HG03439 (cell line): Measurements from ENCODE around the gene HDGFL2.
A peak's percentile ranks its signal among the peaks of the same experiment; 100 is the strongest.

Experiments
- ATAC-seq: cut with Tn5 transposase; IDR thresholded peaks from one replicate; pipeline ENCODE4 v1.9.1; 2021; ENCODE audit warnings: mild to moderate bottlenecking, moderate library complexity; ENCODE audit not compliant: unreplicated experiment

The HDGFL2 gene

DNA sequence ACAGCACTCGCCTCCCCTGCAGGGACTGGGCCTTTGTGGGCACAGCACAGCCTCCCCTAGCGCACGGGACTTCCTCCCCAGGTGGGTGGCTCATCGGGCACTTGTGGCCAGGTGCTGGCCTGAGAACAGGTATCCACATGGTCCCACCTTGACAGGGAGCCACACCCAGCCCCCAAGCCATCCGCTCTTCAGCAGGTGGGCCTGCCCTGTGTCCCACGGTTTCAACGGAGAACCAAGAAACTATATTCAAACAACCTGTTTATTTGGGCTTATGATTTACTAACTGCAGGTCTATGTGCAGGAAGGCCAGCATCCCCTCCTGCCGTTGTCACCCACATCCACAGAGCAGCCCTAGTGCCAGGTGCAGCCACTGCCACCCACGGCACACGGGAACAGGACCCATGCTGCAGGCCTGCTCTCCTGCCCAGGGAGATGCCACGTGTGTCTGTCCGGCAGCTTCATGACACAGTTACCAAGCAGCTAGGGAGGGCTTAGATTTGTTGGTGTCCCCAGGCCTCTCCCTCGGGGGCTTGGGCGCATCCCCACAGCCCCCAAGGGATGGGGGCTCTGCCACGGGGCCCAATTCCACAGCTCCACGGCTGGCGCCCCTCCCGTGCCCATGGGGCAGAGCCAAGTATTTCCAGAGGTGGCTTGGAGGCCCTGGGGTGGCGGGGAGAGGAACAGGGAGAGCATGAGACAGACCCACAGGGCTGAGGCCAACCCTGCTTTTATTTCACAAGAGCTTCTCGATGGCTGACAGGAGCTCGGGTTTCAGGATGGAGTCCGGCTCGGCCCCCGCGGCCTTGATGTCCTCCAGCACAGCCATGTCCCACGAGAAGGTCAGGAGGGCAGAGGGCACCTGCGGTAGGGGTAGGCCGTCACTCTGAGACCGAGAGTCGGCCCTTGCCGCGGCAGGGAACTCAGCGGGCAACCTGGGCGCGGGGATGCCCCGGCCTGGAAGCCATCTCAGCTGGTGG is 27.0 kb upstream of the HDGFL2 start:
- ATAC-seq: no peak

DNA sequence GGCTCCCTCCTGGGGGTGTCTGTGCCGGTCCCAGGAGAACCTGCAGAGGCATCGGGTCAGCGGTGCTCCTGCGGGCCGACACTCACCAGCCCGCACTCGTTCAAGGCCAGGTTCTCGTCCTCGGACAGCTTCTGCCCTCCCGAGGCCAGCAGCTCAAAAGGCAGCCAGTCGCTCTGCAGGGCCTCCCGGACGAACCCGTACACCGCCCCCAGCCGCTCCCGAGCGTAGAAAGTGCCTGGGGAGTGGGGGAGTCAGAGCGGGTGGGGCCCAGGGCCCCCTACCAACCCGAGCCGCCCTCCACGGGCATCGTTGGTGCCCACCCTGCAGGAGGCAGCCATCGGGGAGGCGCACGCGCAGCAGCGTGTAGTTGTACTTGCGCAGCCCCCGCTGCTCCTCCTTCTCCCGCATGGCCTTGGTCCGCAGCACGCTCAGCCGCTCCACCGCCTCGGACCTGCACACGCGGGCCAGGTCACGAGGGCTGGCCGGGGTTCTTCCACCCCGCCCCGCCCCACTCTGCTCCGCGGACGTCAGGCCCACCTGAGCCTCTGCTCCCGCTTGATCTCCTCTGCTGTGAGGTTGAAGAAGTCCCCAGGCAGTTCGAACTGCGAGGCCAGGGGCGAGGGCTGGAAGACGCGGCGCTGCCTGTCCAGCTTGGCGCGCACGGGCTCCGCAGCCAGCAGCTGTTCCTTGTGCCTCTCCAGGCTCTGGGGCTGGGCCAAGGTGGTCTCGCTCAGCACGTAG is 26.0 kb upstream of the HDGFL2 start:
- no peak for ATAC-seq

DNA sequence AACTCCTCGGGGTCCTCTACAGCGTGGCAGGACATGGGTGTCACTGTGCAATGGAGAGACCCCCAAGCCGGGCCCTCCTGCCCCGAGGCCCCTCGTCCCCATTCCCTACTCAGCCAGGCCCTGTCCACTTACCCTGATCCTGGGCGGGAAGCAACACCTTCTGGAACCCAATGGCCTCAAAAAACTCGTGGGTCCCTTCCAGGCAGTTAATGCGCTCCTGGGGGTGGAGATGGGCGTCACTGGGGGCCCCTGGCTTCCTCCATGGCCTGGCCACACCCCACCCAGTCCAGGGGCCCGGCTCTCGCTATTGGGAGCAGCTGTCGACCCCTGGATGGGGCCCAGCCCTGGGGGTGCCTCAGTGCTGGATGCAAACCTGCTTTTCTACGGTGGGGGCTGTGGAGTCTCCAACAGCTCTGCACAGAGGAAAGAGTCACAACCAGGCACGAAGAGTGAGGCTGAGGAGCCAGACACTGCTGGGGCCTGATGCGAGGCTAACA is 25.3 kb upstream of the HDGFL2 start:
- no peak for ATAC-seq

DNA sequence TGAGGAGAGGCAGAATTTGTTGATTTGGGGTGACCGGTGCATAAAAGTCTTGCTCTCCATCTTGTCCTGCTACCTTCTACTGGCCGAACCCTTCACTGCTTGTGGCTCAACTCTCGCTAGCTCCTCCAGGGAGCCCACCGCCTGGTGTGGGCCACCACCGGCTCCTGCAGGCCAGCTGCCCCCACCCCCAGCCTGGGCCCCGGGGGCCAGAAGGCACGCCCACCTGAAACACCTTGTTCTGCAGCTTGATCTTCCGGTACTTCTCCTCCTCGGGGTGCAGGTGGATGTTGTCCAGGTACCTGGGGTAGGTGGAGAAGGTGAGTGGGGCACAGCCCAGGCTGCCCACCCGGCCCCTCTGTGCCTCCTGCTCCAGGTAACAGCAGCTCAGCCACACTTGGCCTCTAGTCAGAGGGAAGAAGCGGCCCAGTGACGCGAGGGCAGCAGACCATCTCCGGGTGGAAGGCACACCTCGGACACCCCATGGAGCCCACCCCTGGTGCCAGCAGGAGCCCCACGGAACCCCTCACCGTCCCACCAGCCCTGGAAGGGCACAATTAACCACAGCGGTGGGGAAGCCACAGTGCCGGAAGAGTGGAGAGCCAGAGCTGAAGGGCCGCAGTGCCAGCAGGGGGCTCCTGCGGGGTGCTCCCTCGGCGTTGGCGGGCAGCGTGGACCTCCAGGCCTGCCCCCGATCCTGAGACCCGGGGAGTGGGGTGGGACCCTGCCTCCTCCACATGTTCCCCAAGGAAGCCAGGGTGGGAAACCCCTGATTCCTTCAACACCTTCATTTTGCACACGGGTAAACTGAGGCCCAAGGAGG is 24.6 kb upstream of the HDGFL2 start:
- ATAC-seq: no peak

DNA sequence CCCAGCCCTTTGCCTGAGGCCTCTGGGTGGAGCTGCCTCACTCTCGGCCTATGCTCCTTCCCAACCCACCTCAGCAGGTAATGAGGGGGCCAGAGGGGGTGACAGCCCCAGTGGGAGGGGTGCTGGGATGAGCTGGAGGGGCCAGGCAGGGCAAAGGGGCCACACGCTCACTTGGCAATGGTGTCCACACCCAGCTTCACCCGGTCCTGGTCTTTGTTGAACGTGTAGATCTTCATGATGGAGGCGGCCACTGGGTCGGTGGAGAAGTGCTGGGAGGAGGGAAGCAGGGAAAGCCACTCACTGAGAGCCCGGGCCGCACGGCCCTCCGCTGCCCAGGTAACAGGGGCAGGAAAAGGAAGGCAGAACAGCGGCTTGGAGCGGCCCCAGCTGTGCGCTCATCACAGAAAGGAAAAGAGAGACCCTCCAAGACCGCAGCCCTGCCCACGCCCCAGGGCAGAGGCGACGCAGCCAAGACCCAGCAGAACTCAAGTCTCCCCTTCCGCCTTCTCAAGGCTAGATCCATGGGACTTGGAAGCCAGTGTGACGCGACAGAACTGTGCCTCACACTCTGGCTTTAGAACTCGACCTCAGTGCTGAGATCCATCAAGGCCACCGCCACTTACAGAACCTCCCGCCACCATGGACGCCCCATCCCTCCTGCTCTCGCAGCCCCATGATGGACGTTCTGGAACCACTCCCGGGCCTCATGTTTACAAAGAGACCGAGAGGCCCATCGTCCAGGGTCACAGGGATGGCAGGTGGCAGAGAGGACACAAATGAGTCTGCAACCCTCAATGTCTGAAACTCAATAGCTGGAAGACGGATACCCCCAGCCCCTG is 23.7 kb upstream of the HDGFL2 start:
- no peak for ATAC-seq

DNA sequence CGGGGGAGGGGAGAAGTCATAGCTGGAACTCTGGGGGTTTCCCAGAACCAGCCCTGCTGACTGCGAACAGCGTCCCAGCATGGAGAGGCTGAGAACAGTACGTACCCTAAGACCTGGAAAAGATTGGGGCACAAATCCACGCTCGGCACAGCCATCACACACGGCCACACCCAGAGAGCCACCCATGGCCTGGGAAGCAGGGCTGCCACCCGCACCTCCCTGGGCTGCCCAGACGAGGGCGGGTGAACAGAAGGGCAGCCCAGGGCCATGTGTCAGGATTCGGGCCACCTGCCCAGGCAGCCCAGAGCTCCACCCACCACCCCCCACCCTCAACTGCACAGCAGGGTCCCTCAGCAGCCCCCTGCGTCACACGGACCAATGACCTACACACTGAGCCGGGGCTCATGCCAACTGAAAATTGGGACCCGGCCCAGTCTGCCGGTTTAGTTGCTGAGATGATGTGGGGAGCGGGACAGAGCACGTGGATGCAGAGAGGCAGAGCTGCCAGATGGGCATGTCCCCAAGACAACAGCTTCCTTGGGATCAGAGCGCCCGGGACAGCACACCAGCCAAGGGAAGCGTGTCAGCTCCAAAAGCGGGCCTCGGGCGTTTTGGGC is 23.0 kb upstream of the HDGFL2 start:
- no peak for ATAC-seq

DNA sequence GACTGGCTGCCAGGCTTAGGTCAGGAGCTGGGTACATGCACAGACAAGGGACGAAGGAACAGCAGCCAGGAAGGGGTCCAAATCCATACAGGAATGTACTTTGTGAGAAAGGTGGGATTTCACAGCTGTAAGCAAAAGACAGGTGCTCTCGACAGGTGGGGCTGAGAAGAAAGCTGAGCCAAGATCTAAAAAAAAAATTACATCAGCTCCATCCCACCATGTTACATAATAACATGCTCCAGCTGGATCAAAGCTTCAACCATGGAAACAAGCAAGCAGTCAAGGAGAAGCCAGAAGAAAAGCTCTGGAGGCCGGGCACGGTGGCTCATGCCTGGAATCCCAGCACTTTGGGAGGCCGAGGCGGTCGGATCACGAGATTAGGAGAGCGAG is 22.5 kb upstream of the HDGFL2 start:
- ATAC-seq: no peak

DNA sequence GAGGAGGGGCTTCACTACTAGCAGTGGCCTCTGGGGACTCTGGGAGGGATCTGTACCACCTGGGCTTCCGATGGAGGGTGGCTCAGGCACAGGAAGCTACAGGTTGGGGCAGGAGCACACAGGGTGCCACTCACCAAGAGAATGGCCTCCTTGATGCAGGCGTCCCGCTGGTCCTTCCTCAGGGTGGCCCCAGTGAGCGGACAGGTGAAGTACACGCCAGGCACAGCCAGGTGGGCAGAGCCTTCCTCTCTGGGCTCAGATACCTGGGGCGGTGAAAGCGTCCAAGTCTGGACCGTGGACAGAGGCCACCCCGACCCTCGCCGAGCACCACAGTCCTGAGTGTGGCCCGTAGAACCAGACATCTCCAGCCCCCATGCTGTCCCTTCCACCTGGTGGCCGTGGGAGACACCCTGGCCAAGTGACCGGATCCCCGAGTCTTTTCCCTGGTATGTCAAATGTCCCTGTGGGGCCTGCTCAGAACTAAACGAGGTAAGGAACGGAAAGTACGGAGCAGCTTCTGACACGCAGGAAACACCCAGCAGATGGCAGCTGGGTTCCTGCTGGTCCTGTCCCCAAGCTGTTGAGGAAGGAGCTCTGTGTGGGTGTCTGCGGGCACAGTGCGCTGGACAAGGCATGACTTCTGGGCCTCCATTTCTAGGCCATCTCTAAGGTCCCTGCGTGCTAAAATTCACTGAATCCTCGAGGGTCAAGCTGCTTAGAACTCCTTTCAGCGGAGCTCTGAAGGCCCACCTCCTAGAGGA is 19.7 kb upstream of the HDGFL2 start:
- ATAC-seq: no peak

DNA sequence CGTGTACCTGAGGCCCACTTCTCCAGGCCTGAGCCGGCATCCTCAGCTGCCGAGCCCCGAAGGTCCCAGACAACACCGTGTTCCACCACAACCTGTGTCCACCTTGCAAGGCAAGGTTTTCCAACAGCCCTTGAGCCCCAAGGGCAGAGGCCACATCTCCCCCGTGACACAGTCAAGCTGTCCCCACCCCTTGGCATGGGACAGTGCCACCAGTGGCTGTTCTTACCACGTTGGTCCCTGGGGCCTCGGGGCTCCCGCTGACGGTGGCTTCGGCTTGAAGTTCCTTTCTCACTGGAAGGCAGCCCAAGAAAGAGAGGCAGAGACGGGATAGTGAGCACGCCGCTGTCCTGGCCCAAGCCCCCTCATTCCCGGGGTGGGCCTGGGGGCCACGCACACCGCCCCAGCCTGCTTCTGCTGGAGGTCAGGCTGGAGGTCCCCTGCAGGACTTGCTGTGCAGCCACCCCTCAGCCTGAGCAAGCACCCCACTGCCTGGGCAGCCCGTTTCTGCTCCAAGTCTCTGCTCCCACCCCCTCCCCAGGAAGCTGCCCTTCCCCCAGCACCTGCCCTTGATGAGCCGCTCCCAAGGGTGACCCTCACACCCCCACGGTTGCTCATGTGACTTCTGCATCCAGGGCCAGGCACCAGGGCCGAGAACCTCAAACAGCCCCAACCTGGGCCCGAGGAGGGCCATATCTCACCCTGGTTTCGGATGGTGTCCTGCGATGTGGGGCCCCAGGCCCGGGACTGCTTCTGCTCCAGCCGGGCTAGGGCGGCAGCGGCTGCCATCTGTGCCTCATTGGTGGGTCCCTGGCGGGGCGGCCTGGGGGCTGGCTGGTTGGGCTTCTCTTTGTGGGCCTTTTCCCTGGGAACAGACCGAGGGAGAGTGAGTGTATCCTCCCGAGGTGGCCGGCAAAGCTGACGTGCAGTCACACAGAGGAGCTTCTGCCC is 18.6 kb upstream of the HDGFL2 start:
- no peak for ATAC-seq

DNA sequence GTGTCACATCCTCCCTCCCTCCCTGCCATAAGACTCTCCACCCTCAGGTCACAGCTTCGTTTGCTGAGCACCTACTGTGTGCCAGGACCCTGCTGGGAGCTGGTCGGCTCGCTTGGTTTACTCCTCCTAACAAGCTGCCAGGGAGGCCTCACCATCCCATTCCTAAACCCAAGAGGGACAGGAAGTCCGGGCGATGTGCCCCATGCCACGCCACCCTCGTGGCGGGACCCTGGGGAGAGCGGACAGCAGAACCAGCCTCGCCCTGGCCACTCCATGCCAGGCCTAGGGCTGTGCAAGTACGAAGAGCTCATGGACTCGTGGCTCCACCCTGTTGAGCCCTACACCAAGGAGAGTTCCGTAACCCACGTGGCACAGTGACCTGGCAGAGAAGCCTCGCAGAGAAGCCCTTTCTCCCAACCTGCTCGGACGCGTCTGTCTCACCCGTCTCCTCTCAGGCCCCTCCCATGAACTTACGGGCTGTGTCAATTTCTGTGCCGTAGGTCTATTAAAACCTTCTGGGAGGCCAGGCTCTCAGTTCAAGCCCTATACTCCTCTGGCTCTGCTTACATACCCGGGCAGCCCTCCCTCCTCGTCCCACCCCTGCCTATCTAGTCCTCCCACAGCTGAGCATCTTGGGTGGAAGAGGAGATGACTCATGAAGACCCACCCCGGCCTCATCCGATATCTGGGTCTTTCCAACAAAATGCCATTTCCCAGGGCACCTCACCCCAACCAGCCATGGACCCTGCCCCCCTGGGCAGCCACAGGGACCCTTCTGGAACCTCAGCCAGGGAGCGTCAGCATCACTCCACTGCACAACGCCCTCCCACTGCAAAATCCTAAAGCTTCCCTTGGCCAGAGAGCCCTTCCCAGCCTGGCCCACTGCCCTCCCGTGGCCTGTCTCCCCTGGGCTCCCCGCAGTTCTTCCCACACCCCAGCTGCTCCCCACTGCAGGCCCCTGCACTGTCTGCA is 17.1 kb upstream of the HDGFL2 start:
- no peak for ATAC-seq

DNA sequence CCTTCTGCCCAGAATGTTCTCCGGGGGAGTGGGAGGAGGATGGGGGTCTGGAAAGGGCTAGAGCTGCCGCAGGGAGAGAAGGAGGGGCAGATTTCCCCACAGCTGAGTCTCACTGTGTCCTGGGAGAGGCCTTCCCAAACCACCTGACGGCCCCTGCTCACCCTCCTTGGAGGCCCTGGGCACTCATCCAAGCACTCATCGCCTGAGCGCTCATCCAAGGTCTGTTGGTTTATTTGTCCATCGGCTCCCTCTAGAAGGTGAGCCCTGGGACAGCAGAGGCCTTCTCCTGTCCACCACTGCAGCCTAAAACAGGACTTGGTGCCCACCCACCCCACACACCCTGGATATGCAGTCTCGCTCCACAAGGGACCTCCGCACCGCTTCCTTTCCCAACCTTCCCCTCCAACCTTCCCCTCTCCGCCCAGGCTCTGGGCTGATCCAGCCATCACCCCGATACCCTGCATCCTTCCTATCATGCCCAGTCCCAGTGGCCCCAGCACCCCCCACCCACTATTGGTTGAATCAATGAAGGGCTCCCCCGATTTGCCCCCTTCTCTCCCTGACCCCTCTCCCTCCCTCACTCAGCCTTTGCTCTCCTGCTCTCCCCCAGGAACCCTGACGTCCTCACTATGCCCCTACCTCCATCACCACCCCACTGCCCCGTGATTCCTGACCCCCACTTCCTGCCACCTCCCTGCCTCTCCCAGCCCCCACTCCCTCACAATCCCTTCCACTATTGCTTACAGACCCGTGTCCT is 16.2 kb upstream of the HDGFL2 start:
- no peak for ATAC-seq

DNA sequence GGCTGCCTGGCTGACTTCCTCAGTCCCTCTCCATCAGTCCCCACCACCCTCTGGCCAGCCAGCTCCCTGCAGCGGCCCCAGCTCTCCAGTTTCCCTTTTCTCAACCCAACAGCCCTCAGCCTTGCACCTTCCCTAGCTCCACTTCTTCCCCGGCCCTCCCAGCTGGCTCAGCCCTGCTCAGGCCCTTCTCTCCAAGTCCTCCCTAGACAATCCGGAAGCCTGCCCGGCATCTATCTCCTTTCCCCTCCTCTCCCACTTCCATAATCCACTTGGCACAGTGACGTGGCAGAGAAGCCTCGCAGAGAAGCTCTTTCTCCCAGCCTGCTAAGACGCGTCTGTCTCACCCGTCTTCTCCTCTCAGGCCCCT is 15.6 kb upstream of the HDGFL2 start:
- ATAC-seq: no peak

DNA sequence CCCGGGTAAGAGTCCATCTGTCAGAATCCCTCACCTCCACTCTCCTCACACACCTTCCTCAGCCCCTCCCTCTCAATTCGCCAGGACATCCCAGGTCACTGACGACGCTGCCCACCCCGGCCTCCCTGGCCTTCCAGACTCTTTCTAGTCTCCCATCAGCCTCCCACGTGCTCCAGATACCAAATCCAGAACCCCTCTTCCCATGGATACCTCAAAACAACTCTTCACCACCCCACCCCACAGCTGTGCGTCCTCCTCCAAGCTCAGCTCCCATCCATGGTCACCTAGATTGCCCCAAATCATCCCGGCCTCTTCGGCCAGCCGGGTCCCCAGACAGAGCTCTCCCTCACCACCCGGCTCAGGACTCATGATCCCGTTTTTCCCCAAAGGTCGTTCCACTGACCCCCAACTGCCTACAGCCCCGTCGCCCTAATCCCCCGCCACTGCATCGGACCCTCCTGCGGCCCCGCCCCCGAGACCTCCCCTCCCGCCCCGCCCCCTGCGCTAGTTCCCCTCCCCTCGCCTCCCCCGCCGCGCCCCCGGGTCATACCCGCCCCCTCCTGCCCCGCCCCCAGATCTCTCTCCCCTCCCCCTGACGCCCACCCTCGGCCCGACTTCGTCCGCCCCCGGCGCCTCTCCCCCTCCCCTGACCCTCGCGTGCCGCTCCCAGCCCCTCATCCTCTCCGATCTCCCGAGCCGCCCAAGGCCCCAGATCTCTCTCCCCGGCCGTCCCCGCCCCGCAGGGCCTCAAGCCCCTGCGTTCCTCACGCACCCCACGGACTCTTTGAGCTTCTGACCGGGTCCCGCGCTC is 15.0 kb upstream of the HDGFL2 start:
- peak; percentile 16 for ATAC-seq

DNA sequence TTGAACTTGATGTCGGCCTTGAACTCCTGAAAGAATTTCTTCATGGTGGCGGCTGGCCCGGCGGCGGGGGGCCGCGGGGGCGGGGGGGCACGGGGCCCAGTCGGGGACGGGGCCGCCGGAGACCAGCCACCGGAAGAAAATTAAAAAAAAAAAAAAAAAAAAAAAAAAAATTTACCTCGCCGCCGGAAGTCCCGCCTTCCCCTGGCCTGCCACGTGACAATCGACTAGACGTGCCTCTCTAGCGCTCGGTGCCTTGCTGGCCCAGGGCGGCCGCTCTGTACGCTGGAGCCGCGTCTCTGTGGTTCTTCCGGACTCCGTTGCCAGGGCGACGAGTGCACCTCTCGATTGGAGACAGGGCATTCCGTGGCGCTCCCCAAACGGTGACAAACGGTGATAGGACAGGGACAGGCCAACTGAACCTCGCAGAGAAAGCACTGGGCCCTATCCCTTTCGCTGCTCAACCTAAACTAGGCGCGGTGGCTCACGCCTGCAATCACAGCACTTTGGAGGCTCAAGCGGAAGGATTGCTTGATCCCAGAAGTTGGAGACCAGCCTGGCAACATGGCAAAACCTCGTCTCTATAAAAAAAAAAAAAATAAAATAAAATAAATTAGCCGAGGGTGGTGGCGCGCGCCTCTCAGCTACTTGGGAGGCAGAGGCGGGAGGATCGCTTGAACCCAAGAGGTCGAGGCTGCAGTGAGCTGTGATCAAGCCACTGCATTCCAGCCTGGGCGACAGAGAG is 14.3 kb upstream of the HDGFL2 start, which contains the start of gene UBXN6:
Gene UBXN6 (minus strand): TSS at position 141 of the 742 bp plus-strand sequence. CDS start 97 bp downstream, at position 44.
- ATAC-seq: peak; percentile 91
